GM08714 (cell line): ENCODE measurements around the gene NCS1.

ENCODE experiments used
- H3K4me3 ChIP-seq: fragments of 200-500 bp; sonication (Bioruptor generic); 2 replicates; pipeline ENCODE4 v1.5.1; 2014; ENCODE audit warnings: mild to moderate bottlenecking, low read length, inconsistent platforms
- ZNF274 ChIP-seq: IDR thresholded peaks from 2 replicates; pipeline ENCODE4 v1.6.1; 2012; ENCODE audit warnings: mild to moderate bottlenecking, low read depth, low read length

NCS1 gene

DNA sequence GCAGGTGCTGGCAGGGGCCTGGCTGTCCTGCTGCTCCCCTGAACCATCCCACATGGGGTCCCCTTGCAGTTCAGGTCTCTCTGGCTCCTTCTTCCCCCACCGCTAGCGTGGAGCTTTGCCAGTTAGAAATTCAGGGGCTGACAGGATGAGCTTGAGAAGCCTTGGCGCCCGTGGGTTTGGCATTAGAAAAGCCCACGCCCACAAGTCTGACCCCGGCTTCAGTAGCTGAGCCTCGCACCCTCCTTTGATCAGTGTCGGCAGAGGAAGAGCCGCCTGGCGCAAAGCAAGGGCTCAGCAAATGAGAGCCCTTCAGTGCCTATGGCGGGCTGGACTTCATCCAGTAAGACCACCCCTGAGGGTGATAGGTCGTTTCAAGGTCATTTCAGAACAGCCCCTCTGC lies 30.1 kb upstream of the NCS1 start:
- no peak overlapping the region for H3K4me3 ChIP-seq
- TF ChIP-seq ZNF274, result no peak

GRCh38 chr9:130142641-130143040 lies 29.6 kb upstream of the NCS1 start:
- no peak overlapping the region for H3K4me3 ChIP-seq
- TF ChIP-seq ZNF274, result no peak

DNA sequence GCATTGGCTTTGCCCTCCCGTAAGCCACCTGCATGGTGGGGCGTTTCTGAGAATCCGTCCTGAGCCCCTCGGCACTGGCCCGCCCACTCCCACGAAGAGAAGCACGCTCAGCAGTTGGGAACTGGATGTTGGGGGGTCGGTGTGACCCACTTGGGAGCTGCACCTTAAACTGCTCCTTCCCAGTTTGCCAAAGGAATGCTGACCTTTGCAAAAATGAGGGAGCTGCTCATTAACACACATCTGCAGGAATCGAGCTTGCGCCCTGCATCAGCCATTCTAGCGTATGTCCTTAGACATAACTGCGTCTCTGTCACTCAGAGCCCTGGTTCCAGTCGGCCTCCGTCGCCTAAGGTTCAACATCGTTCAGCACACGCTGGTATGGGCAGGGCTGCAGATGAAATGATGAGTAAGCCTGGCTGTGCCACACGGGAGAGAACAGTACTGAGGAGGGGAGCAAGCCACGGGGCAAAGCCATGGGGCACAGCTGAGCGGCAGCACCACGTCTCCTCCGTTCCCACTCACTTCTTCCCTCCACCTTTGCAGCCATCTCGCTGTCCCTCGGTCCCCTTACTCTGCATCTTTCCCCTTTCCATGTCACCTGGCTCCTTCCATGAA lies 28.8 kb upstream of the NCS1 start:
- no peak overlapping the region for H3K4me3 ChIP-seq
- no peak for TF ChIP-seq ZNF274

GRCh38 chr9:130143958-130144366 lies 28.2 kb upstream of the NCS1 start:
- H3K4me3 ChIP-seq, result no peak overlapping the region
- no peak for TF ChIP-seq ZNF274

DNA sequence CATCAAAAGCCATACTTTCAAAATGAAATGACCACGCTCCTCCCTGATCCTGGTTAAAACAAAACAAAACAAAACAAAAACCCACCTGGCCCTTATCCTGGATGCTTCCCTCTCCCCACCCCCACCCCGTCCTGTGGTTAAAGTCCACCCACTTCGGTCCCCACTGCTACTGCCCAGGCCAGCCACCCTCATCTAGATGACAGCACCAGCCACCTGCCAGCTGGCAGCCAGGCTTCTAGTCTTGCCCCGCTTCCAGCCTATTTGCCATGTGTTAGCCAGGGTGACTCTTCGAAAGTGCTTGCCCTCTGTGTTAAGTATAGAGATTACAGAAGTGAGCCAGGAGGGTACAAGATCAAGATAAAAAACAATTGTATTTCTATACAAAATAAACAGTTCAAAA lies 27.5 kb upstream of the NCS1 start:
- H3K4me3 ChIP-seq, result no peak overlapping the region
- no peak for TF ChIP-seq ZNF274

GRCh38 chr9:130145658-130146057 lies 26.5 kb upstream of the NCS1 start:
- no peak for TF ChIP-seq ZNF274
- no peak overlapping the region for H3K4me3 ChIP-seq

GRCh38 chr9:130147198-130147597 lies 25.0 kb upstream of the NCS1 start:
- TF ChIP-seq ZNF274, result no peak
- no peak overlapping the region for H3K4me3 ChIP-seq

DNA sequence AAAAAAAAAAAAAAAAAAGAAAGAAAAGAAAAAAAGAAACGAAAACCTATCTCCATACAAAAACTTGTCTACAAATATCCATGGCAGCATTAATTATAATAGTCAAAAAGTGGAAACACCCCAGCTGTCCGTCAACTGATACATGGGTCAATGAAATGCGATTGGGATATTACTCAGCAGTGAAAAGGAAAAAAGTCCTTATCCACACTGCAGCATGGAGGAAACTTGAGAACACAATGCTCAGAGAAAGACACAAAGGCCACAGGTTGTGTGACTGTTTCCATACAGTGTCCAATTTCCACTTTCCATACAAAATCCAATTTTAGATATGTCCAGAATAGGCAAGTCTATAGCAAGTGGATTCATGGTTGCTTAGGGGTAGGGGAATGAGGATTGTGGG lies 24.3 kb upstream of the NCS1 start:
- H3K4me3 ChIP-seq, result no peak overlapping the region
- no peak for TF ChIP-seq ZNF274

DNA sequence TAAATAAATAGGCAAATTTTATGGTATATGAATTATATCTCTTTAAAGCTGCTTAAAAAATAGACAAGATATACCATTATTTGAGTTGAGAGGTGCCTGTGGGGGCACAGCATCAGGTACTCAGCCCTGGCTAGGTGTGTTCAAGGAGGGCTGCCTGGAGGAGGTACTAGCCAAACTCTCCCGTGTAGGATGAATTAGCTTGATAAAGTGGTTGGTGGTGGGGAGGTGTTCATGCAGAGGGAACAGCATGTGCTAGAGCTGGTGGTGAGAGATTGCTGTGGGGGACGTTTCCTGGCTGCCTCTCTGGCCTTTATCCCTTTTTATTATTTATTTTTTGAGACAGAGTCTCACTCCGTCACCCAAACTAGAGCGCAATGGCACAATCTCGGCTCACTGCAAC lies 23.2 kb upstream of the NCS1 start:
- no peak overlapping the region for H3K4me3 ChIP-seq
- no peak for TF ChIP-seq ZNF274

GRCh38 chr9:130149654-130150286 lies 22.4 kb upstream of the NCS1 start:
- no peak overlapping the region for H3K4me3 ChIP-seq
- TF ChIP-seq ZNF274, result no peak

DNA sequence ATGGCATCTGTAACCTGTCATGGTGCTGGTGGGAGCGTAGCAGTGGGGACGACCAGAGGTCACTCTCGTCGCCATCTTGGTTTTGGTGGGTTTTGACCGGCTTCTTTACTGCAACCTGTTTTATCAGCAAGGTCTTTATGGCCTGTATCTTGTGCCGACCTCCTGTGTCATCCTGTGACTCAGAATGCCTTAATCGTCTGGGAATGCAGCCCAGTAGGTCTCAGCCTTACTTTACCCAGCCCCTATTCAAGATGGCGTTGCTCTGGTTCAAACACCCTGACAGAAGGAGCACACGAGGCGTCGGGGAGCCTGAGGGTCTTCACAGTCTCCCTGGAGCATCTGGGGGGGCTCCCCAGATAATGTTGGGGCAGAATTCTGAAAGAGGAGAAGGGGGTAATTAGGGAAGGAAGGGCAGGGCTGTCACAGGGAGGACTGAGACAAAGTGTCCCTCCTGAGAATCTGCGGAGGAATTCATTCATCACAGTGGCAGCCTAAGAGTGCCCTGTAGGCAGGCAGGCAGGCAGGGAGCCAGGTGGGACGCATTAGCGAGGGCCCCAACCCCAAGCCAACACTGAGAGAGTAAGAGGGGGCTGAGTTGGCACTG lies 21.3 kb upstream of the NCS1 start:
- TF ChIP-seq ZNF274, result no peak
- no peak overlapping the region for H3K4me3 ChIP-seq

- TF ChIP-seq ZNF274, result no peak
- no peak overlapping the region for H3K4me3 ChIP-seq
Observed at GRCh38 chr9:130154816-130155215, 17.4 kb upstream of the NCS1 start.

- no peak overlapping the region for H3K4me3 ChIP-seq
- no peak for TF ChIP-seq ZNF274
Observed at GRCh38 chr9:130155647-130156046, 16.6 kb upstream of the NCS1 start.

DNA sequence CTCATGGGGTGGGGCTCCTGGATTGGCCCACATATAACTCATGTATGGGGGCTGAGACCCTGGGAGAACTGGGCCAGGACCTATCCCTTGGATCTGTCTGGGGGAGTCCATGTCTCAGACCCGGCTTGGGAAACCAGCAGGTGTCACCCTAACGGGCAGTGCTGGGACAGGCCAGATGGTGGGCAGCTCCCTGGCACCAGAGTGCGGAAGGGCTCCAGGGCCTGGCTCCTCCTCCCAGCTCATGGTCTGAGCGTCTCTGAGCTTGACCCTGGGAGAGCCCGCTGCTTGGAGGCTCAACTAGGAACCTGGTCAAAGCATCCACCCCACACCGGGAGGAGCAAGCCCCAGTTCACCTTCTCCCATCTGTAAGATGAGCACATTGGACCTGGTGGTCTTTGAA lies 15.5 kb upstream of the NCS1 start:
- H3K4me3 ChIP-seq, result no peak overlapping the region
- TF ChIP-seq ZNF274, result no peak

DNA sequence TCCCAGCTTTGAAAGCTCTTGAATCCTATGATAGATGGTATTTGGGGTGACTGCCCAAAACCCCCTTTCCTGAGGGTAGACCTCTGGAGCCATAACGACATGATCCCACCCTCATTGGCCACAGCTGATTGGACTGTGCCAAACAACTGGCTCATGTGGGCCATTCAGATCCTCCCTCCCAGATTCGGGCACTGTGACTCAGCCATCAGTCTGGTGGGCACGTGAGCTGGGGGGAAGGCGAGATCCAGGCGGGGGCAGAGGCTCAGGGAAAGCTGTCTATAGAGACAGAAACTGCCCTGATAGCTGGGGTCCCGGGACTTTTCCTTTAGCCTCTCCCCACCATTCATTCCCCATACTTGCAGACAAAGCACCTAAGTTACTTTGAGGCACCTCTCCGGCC lies 15.1 kb upstream of the NCS1 start:
- H3K4me3 ChIP-seq, result no peak overlapping the region
- TF ChIP-seq ZNF274, result no peak

GRCh38 chr9:130158001-130158400 lies 14.2 kb upstream of the NCS1 start:
- no peak overlapping the region for H3K4me3 ChIP-seq
- no peak for TF ChIP-seq ZNF274

DNA sequence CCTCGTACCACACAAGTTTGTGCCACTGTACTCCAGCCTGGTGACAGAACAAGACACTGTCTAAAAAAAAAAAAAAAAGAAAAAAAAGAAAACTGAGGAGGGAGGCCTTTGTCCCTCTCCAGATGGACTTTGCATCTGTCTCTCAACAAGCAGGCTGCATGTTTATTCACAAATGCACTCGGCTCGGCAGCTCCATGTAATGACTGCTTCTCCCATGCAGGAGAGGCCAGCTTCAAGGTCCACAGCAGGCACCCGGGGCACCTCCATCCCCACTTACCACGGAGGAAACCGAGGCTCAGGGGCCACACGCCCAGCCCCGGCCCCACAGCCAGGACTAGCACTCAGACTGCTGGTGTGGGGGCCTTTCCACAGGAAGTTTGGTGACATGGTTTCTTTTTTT lies 13.1 kb upstream of the NCS1 start:
- TF ChIP-seq ZNF274, result no peak

More for the DNA sequence above, 13.1 kb upstream of the NCS1 start:
- no peak overlapping the region for H3K4me3 ChIP-seq
